Measurements from ENCODE around the gene NACC2.

- TF ChIP-seq POLR2A (IDR thresholded peaks at IDR 0.05; ENCODE audit: low read depth) (no peak), CTCF (IDR thresholded peaks at IDR 0.05) (no peak)
Measured at GRCh38 chr9:136096505-136097001, 1.5 kb upstream of the NACC2 start.

Data from esophagus muscularis mucosa (tissue), 3 donors.